HL-60 (cell line): ENCODE measurements around the gene FARS2.

Experiments used
- GABPA ChIP-seq: IDR thresholded peaks from 2 replicates; pipeline ENCODE4 v1.6.1; 2012; ENCODE audit warnings: low read depth
- TF ChIP-seq, protein P1 (sequence below): IDR thresholded peaks from one replicate; pipeline ENCODE4 v1.5.1; 2011; ENCODE audit warnings: low read length, control low read depth, inconsistent platforms; ENCODE audit not compliant: insufficient read depth
- TF ChIP-seq, protein P2 (sequence below): IDR thresholded peaks from 2 replicates; pipeline ENCODE4 v1.6.1; 2012; ENCODE audit warnings: low read depth; ENCODE audit not compliant: insufficient replicate concordance

DNA sequence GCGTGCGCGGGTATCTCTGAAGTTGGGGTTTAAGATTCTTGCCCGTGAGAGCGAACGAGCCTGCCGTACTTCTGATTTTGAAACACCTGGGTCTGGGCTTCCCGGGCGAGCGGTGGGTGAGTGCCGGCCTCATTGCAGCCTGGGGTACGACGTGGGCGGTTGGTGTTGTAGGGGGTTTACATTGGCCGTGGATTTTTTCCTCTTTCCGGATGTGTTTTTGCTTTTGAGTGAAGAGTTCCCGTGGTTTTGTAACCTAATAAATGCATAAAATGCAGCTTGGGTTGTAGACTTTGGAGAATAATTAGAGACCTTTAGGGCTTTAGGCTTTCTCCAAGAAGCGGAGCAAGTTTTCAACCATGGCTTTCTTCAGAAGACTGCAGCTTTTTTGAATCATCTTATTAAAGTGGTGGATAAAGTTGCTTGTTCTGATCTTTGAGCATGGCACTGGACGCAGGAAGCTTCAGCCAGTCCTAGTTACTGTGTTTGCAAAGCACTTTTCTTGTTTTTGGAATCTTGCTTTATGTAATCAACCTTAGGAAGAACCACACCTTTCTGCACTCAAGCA, 314 bp downstream of the FARS2 start:
- TF ChIP-seq, protein P1, sequence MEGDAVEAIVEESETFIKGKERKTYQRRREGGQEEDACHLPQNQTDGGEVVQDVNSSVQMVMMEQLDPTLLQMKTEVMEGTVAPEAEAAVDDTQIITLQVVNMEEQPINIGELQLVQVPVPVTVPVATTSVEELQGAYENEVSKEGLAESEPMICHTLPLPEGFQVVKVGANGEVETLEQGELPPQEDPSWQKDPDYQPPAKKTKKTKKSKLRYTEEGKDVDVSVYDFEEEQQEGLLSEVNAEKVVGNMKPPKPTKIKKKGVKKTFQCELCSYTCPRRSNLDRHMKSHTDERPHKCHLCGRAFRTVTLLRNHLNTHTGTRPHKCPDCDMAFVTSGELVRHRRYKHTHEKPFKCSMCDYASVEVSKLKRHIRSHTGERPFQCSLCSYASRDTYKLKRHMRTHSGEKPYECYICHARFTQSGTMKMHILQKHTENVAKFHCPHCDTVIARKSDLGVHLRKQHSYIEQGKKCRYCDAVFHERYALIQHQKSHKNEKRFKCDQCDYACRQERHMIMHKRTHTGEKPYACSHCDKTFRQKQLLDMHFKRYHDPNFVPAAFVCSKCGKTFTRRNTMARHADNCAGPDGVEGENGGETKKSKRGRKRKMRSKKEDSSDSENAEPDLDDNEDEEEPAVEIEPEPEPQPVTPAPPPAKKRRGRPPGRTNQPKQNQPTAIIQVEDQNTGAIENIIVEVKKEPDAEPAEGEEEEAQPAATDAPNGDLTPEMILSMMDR = no peak
- TF ChIP-seq GABPA = peak; percentile 28; the same call in 1 of the 2 replicates
- TF ChIP-seq, protein P2, sequence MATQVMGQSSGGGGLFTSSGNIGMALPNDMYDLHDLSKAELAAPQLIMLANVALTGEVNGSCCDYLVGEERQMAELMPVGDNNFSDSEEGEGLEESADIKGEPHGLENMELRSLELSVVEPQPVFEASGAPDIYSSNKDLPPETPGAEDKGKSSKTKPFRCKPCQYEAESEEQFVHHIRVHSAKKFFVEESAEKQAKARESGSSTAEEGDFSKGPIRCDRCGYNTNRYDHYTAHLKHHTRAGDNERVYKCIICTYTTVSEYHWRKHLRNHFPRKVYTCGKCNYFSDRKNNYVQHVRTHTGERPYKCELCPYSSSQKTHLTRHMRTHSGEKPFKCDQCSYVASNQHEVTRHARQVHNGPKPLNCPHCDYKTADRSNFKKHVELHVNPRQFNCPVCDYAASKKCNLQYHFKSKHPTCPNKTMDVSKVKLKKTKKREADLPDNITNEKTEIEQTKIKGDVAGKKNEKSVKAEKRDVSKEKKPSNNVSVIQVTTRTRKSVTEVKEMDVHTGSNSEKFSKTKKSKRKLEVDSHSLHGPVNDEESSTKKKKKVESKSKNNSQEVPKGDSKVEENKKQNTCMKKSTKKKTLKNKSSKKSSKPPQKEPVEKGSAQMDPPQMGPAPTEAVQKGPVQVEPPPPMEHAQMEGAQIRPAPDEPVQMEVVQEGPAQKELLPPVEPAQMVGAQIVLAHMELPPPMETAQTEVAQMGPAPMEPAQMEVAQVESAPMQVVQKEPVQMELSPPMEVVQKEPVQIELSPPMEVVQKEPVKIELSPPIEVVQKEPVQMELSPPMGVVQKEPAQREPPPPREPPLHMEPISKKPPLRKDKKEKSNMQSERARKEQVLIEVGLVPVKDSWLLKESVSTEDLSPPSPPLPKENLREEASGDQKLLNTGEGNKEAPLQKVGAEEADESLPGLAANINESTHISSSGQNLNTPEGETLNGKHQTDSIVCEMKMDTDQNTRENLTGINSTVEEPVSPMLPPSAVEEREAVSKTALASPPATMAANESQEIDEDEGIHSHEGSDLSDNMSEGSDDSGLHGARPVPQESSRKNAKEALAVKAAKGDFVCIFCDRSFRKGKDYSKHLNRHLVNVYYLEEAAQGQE = peak; percentile 66
